Memory B cell (primary cell): ENCODE results near the gene AHSP.
A peak's percentile ranks its signal among the peaks of the same experiment; 100 is the strongest.
"Not testable (repeated sequence)": the region's sequence is repeated elsewhere in the genome, so short reads cannot be mapped to it uniquely, and the experiment has no call there.

Experiments
- ATAC-seq: fragments of 150-1000 bp; cut with Tn5 transposase; 2 replicates; pipeline ENCODE4 v1.10.0; 2021; ENCODE audit warnings: low read depth, mild to moderate bottlenecking, moderate library complexity
- DNase-seq, 2 donors: peaks; one replicate each; pipeline ENCODE4 v3.0.0; 2022; ENCODE audit warnings: low spot score in 2 of 2
- H3K27ac Mint-ChIP-seq: one replicate; pipeline ENCODE4 v1.8.0; 2022; ENCODE audit warnings: mild to moderate bottlenecking, moderate library complexity, mixed read lengths
- H3K27me3 Mint-ChIP-seq: one replicate; pipeline ENCODE4 v1.8.0; 2022; ENCODE audit warnings: mixed read lengths
- H3K36me3 Mint-ChIP-seq: one replicate; pipeline ENCODE4 v1.8.0; 2022; ENCODE audit warnings: mild to moderate bottlenecking, mixed read lengths
- H3K4me1 Mint-ChIP-seq: one replicate; pipeline ENCODE4 v1.8.0; 2022; ENCODE audit warnings: mixed read lengths
- H3K4me3 Mint-ChIP-seq: one replicate; pipeline ENCODE4 v1.8.0; 2022; ENCODE audit warnings: mild to moderate bottlenecking, moderate library complexity, mixed read lengths
- H3K9me3 Mint-ChIP-seq: one replicate; pipeline ENCODE4 v1.8.0; 2022; ENCODE audit warnings: mixed read lengths

The AHSP gene

GRCh38 chr16:31507929-31508705, 19.6 kb upstream of the AHSP start, which contains the start of gene RUSF1:
Gene RUSF1, minus strand, starts transcription at chr16:31508391. Its CDS starts 18 bp downstream, at chr16:31508373.
- H3K4me3 Mint-ChIP-seq: peak within 1 kb of the TSS; percentile 91

GRCh38 chr16:31508706-31509195, 18.9 kb upstream of the AHSP start:
- Mint-ChIP-seq H3K4me1 (peaks cover 31% of the 10 kb centered on the region), H3K36me3 (peaks cover 4% of the 10 kb centered on the region), H3K4me3 (peak overlapping the region; percentile 91), H3K27me3 (no peaks in the 10 kb centered on the region), H3K9me3 (no peaks in the 10 kb centered on the region), H3K27ac (peak overlapping the region; percentile 90)
- no peak for ATAC-seq
- DNase-seq: no peak

More at GRCh38 chr16:31507929-31508705, 19.6 kb upstream of the AHSP start, which contains the start of gene RUSF1:
- no peaks in the 10 kb centered on the region for H3K27me3 Mint-ChIP-seq
- no peaks in the 10 kb centered on the region for H3K9me3 Mint-ChIP-seq
- DNase-seq (peak; percentile 55 to 63), ATAC-seq (peak; percentile 86)
- peaks cover 4% of the 10 kb centered on the region for H3K36me3 Mint-ChIP-seq
- peak within 1 kb of the TSS; percentile 90 for H3K27ac Mint-ChIP-seq
- H3K4me1 Mint-ChIP-seq: peaks cover 31% of the 10 kb centered on the region

GRCh38 chr16:31513126-31513525, 14.6 kb upstream of the AHSP start:
- H3K27me3 Mint-ChIP-seq: peaks cover 3% of the 10 kb centered on the region
- H3K27ac Mint-ChIP-seq: no peak overlapping the region
- peaks cover 16% of the 10 kb centered on the region for H3K4me1 Mint-ChIP-seq
- DNase-seq: no peak
- peaks cover 4% of the 10 kb centered on the region for H3K36me3 Mint-ChIP-seq
- H3K4me3 Mint-ChIP-seq: no peak overlapping the region
- no peak for ATAC-seq
- peaks cover 2% of the 10 kb centered on the region for H3K9me3 Mint-ChIP-seq

- peaks cover 3% of the 10 kb centered on the region for H3K27me3 Mint-ChIP-seq
- ATAC-seq: no peak
- H3K4me3 Mint-ChIP-seq: no peak overlapping the region
- H3K27ac Mint-ChIP-seq: no peak overlapping the region
- H3K9me3 Mint-ChIP-seq: peaks cover 2% of the 10 kb centered on the region
- H3K36me3 Mint-ChIP-seq: peaks cover 4% of the 10 kb centered on the region
- no peak for DNase-seq
- H3K4me1 Mint-ChIP-seq: peaks cover 14% of the 10 kb centered on the region
These were observed 13.8 kb upstream of the AHSP start for GRCh38 chr16:31513884-31514283.

- ATAC-seq (no peak), DNase-seq (no peak)
- Mint-ChIP-seq H3K27ac (no peak overlapping the region), H3K9me3 (peaks cover 2% of the 10 kb centered on the region), H3K36me3 (peaks cover 4% of the 10 kb centered on the region), H3K4me3 (no peak overlapping the region), H3K27me3 (peaks cover 6% of the 10 kb centered on the region), H3K4me1 (no peaks in the 10 kb centered on the region)
These were observed 9.8 kb upstream of the AHSP start for GRCh38 chr16:31517800-31518402.

- H3K4me1 Mint-ChIP-seq: no peaks in the 10 kb centered on the region
- no peak for ATAC-seq
- peaks cover 6% of the 10 kb centered on the region for H3K27me3 Mint-ChIP-seq
- peaks cover 4% of the 10 kb centered on the region for H3K36me3 Mint-ChIP-seq
- no peak for DNase-seq
- peaks cover 2% of the 10 kb centered on the region for H3K9me3 Mint-ChIP-seq
- H3K27ac Mint-ChIP-seq: no peak overlapping the region
- no peak overlapping the region for H3K4me3 Mint-ChIP-seq
These were observed 7.8 kb upstream of the AHSP start for GRCh38 chr16:31519759-31520431.

- peaks cover 4% of the 10 kb centered on the region for H3K36me3 Mint-ChIP-seq
- no peak overlapping the region for H3K27ac Mint-ChIP-seq
- H3K4me1 Mint-ChIP-seq: no peaks in the 10 kb centered on the region
- peaks cover 6% of the 10 kb centered on the region for H3K27me3 Mint-ChIP-seq
- no peak for ATAC-seq
- peaks cover 2% of the 10 kb centered on the region for H3K9me3 Mint-ChIP-seq
- H3K4me3 Mint-ChIP-seq: no peak overlapping the region
- no peak for DNase-seq
These were observed 6.3 kb upstream of the AHSP start for GRCh38 chr16:31521368-31521767.

- Mint-ChIP-seq H3K9me3 (no peaks in the 10 kb centered on the region), H3K4me3 (no peak overlapping the region), H3K36me3 (peaks cover 2% of the 10 kb centered on the region), H3K27me3 (peaks cover 4% of the 10 kb centered on the region), H3K4me1 (no peaks in the 10 kb centered on the region), H3K27ac (no peak overlapping the region)
- ATAC-seq (no peak), DNase-seq (no peak)
These were observed 5.6 kb upstream of the AHSP start for GRCh38 chr16:31522071-31522470.

GRCh38 chr16:31523768-31524167, 3.9 kb upstream of the AHSP start:
- H3K36me3 Mint-ChIP-seq, H3K4me1 Mint-ChIP-seq, H3K9me3 Mint-ChIP-seq, H3K27ac Mint-ChIP-seq, H3K4me3 Mint-ChIP-seq, DNase-seq, ATAC-seq: not testable (repeated sequence)
- peaks cover 11% of the 10 kb centered on the region for H3K27me3 Mint-ChIP-seq

GRCh38 chr16:31525113-31525512, 2.6 kb upstream of the AHSP start:
- DNase-seq (no peak), ATAC-seq (no peak)
- peaks cover 3% of the 10 kb centered on the region for H3K4me1 Mint-ChIP-seq
- peaks cover 12% of the 10 kb centered on the region for H3K27me3 Mint-ChIP-seq
- no peaks in the 10 kb centered on the region for H3K9me3 Mint-ChIP-seq
- H3K36me3 Mint-ChIP-seq: no peaks in the 10 kb centered on the region
- H3K27ac Mint-ChIP-seq: no peak overlapping the region
- no peak overlapping the region for H3K4me3 Mint-ChIP-seq

GRCh38 chr16:31528523-31529107, 915 bp downstream of the AHSP start:
- no peak for ATAC-seq
- H3K4me3 Mint-ChIP-seq: peak overlapping the region; percentile 28
- H3K9me3 Mint-ChIP-seq: no peaks in the 10 kb centered on the region
- peaks cover 3% of the 10 kb centered on the region for H3K4me1 Mint-ChIP-seq
- no peaks in the 10 kb centered on the region for H3K36me3 Mint-ChIP-seq
- H3K27me3 Mint-ChIP-seq: peaks cover 10% of the 10 kb centered on the region
- no peak for DNase-seq
- no peak overlapping the region for H3K27ac Mint-ChIP-seq

- H3K9me3 Mint-ChIP-seq: no peaks in the 10 kb centered on the region
- peak overlapping the region; percentile 28 for H3K4me3 Mint-ChIP-seq
- no peak overlapping the region for H3K27ac Mint-ChIP-seq
- ATAC-seq: peak; percentile 14
- H3K36me3 Mint-ChIP-seq: no peaks in the 10 kb centered on the region
- peaks cover 3% of the 10 kb centered on the region for H3K4me1 Mint-ChIP-seq
- DNase-seq: no peak
- H3K27me3 Mint-ChIP-seq: peaks cover 10% of the 10 kb centered on the region
These were observed 1.6 kb downstream of the AHSP start for GRCh38 chr16:31529108-31529936.

GRCh38 chr16:31529937-31530312, 2.2 kb downstream of the AHSP start:
- ATAC-seq: no peak

More at GRCh38 chr16:31529937-31530312, 2.2 kb downstream of the AHSP start:
- Mint-ChIP-seq H3K9me3 (no peaks in the 10 kb centered on the region), H3K27ac (no peak overlapping the region), H3K4me3 (peak overlapping the region; percentile 9), H3K4me1 (peaks cover 3% of the 10 kb centered on the region), H3K27me3 (peaks cover 10% of the 10 kb centered on the region), H3K36me3 (no peaks in the 10 kb centered on the region)
- DNase-seq: no peak
